Ishikawa (cell line): Measurements from ENCODE around the gene BCAS2.

Experiments
- CEBPB ChIP-seq: IDR thresholded peaks from 2 replicates; pipeline ENCODE4 v1.6.1; 2012
- CREB1 ChIP-seq: IDR thresholded peaks from 2 replicates; pipeline ENCODE4 v1.6.1; 2012; ENCODE audit warnings: low read depth
- EP300 ChIP-seq: IDR thresholded peaks from 2 replicates; pipeline ENCODE4 v1.6.1; 2012; ENCODE audit warnings: borderline replicate concordance
- MAX ChIP-seq: IDR thresholded peaks from 2 replicates; pipeline ENCODE4 v1.6.1; 2012
- RAD21 ChIP-seq: IDR thresholded peaks from 2 replicates; pipeline ENCODE4 v1.6.1; 2012; ENCODE audit warnings: low read depth
- TAF1 ChIP-seq: IDR thresholded peaks from 2 replicates; pipeline ENCODE4 v1.6.1; 2012; ENCODE audit warnings: low read depth, mild to moderate bottlenecking
- TEAD4 ChIP-seq: IDR thresholded peaks from 2 replicates; pipeline ENCODE4 v1.6.1; 2012
- ZBTB7A ChIP-seq: IDR thresholded peaks from 2 replicates; pipeline ENCODE4 v1.6.1; 2012; ENCODE audit warnings: low read depth

DNA sequence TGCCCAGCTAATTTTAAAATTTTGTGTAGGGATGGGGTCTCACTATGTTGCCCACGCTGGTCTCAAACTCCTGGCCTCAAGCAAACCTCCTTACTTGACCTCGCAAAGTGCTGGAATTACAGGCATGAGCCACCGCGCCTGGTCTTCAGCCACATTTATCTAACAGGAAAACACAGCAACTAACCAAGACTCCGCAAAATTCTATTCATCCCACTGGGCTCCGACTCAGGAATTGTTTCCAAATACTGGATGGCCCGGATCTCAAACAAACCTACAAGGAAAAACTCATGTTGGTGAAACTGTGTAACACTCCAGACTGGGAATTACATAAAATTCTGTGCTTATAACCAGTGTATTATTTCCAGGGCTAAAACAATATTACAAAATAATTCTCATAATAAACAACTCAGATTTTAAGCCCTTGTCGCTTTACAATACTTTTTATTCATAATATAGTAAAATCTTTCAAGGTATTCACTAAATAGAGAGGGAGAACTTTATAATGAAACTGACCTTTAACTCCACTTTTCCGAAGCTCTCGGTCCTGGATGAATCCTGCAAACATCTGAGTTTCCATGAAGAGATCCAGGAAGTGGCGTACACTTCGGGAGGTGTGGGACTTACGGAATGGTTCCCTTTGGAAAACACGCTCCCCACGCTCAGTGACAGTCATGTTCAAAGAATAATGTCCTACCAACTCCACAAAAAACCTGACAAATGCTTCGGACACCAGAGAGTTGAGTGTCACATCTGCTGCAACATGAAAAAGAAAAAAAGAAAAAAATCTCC is 6.0 kb upstream of the BCAS2 start:
- TF ChIP-seq TEAD4 (no peak), TAF1 (no peak), EP300 (no peak), MAX (no peak), RAD21 (no peak), CREB1 (no peak), ZBTB7A (no peak), CEBPB (no peak)
